Epidermal melanocyte (primary cell): ENCODE results near the gene STK32B.
"Not testable (repeated sequence)": the region's sequence is repeated elsewhere in the genome, so short reads cannot be mapped to it uniquely, and the experiment has no call there.

Experiments
- DNase-seq: peaks from one replicate; pipeline ENCODE4 v3.0.0; 2011; ENCODE audit warnings: low spot score; ENCODE audit not compliant: insufficient read length

Gene STK32B

GRCh38 chr4:5429747-5430146, 378.5 kb downstream of the STK32B start:
- DNase-seq, result no peak

GRCh38 chr4:5433196-5433595, 381.9 kb downstream of the STK32B start:
- no peak for DNase-seq

- no peak for DNase-seq
Measured at GRCh38 chr4:5435201-5435600, 383.9 kb downstream of the STK32B start.

GRCh38 chr4:5435823-5436222, 384.5 kb downstream of the STK32B start:
- no peak for DNase-seq

- DNase-seq, result not testable (repeated sequence)
Measured at GRCh38 chr4:5443976-5444802, 392.9 kb downstream of the STK32B start.

GRCh38 chr4:5444918-5445517, 393.7 kb downstream of the STK32B start:
- DNase-seq, result no peak

- no peak for DNase-seq
Measured at GRCh38 chr4:5446595-5447226, 395.4 kb downstream of the STK32B start.

GRCh38 chr4:5447755-5448154, 396.5 kb downstream of the STK32B start:
- DNase-seq, result no peak

- no peak for DNase-seq
Measured at GRCh38 chr4:5448221-5448620, 396.9 kb downstream of the STK32B start.

GRCh38 chr4:5451243-5451642, 400.0 kb downstream of the STK32B start:
- no peak for DNase-seq

- no peak for DNase-seq
Measured at GRCh38 chr4:5452156-5452555, 400.9 kb downstream of the STK32B start.

GRCh38 chr4:5455003-5455585, 403.8 kb downstream of the STK32B start:
- DNase-seq, result no peak

GRCh38 chr4:5456296-5456845, 405.1 kb downstream of the STK32B start:
- no peak for DNase-seq

GRCh38 chr4:5458676-5459075, 407.4 kb downstream of the STK32B start:
- DNase-seq, result no peak

- DNase-seq, result no peak
Measured at GRCh38 chr4:5459236-5459635, 408.0 kb downstream of the STK32B start.

- no peak for DNase-seq
Measured at GRCh38 chr4:5460106-5460801, 409.0 kb downstream of the STK32B start.

GRCh38 chr4:5461477-5461876, 410.2 kb downstream of the STK32B start:
- no peak for DNase-seq

- no peak for DNase-seq
Measured at GRCh38 chr4:5462254-5462835, 411.1 kb downstream of the STK32B start.

- DNase-seq, result no peak
Measured at GRCh38 chr4:5462896-5463295, 411.6 kb downstream of the STK32B start.

GRCh38 chr4:5463361-5463760, 412.1 kb downstream of the STK32B start:
- DNase-seq, result no peak
